ENCODE results near the gene APOBEC2.

Gene APOBEC2

DNA sequence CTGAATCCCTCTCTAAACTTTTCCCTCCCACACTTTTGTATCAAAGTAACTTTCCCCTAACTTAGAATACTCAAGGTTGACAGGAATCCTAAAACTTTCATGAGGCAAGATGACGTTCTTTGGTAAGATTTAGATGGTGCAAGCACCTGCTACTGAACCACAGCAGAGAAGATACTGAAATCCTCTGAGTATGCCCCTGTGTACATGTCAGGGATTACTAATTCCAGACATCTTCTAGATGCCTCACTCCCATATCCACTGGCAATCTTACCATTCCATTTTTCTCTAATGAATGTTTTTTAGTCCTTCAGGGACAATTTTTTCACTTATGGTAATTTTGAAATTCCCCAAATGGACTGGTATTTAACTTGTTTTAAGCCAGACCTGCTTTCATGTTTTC lies 9.1 kb downstream of the APOBEC2 start:
- DNase-seq, result no peak

- peak; percentile 19 for DNase-seq
These were observed 10.9 kb downstream of the APOBEC2 start for GRCh38 chr6:41063884-41064285.

GRCh38 chr6:41064841-41065240 lies 11.8 kb downstream of the APOBEC2 start:
- DNase-seq, result no peak

GRCh38 chr6:41065550-41066026 lies 12.6 kb downstream of the APOBEC2 start:
- no peak for DNase-seq

- DNase-seq, result peak; percentile 56
These were observed 13.9 kb downstream of the APOBEC2 start for GRCh38 chr6:41066867-41067304.

DNA sequence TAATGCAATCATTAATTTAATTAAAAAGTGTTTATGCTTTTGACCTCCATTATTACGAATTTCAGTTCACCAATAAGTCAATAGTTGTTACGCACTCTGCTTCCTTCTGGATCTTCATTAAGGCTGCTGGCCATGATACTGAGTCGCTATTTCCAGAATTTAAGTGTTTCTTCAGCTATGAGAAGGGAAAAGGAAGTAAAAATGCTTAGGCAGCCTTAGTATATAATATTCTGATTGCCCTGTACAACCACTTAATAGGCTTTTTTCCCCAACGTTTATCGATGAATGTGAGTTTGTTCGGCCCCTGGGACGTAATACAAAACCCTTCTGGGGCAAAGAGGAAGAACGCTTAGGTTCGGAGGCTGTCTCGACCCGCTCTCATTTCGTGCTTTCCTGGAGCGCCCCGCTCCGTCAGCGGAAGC lies 18.5 kb downstream of the APOBEC2 start:
- DNase-seq, result no peak

GRCh38 chr6:41071923-41072835 lies 19.2 kb downstream of the APOBEC2 start, which contains the start of gene OARD1:
Gene OARD1, minus strand, starts transcription at chr6:41072356. Its CDS starts 722 bp downstream, at chr6:41071634.
- DNase-seq, result peak; percentile 100

GRCh38 chr6:41072836-41073202 lies 19.8 kb downstream of the APOBEC2 start, which contains the start of gene NFYA:
Gene NFYA, plus strand, starts transcription at chr6:41072974. Its CDS starts 6,116 bp downstream, at chr6:41079090.
- peak; percentile 100 for DNase-seq

- DNase-seq, result peak; percentile 91
These were observed 20.4 kb downstream of the APOBEC2 start for GRCh38 chr6:41073203-41073967.

GRCh38 chr6:41073968-41074691 lies 21.1 kb downstream of the APOBEC2 start:
- DNase-seq, result no peak

DNA sequence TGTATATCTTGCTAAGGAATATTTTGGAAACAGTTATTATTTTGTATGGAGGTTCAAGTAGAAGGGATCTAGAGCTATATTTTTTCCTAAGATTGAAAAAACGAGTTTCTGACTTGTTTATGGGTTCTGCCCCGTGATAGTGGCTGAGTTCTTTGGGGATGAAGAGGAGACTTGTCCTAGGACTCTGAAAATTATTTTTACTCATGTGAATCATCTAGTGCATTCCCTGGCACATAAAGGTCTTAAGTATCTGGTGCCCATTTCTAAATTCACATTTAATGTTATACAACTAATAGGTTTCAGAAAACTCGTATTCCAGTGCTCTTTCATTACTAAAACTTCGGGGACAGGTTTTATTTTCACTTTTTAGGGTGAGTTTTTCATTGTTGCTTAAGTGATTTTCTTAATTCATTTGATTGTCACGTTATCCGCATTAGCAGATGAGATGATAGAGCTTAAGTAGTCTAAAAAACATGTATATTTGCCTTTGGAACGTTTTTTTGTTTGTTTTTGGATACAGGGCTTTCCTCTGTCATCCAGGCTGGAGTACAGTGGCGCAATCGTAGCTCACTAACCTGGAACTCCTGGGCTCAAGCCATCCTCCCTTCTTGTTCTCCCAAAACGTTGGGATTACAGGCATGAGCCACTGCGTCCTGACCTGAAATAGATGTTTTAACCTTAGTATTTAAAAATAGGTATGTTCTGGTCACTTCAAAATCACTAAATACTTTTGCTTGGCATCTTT lies 21.9 kb downstream of the APOBEC2 start:
- DNase-seq, result no peak

- DNase-seq, result no peak
These were observed 22.9 kb downstream of the APOBEC2 start for GRCh38 chr6:41075651-41076626.

DNA sequence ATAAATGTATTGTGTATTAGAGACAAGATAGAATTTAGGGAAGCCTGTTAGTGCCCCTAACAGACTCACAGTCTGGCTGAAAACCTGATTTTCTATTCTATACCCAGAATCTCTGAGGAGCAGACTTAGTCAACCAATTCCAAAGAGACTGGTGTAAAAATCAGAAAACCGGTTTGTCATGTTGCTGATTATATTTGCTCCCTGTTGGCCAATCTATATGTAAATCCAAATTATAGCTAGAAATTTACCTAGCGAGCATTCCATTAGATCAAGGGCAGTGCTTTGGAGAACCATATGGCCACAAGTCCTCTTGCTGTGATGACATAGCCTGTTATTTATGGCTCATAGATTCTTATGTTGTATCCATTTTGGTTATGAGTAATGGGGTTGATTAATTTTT lies 24.5 kb downstream of the APOBEC2 start:
- no peak for DNase-seq

DNA sequence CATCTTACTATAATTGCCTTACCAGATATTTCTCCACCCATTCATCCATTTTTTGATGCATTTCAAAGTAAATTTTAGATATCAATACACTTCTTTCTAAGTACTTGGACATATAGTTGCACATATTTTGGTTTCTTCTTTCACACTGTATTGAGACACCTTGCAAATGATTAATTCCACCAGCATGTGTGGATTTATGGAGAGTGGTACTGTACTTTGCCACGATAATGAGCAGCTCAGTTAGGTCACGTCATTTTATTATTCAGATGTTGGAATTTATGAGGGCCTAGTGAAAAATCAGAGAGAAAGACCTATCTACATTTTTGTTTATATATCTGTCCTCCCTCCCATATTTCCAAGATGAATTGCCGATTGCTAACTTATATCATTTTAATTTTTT lies 25.1 kb downstream of the APOBEC2 start:
- no peak for DNase-seq

DNA sequence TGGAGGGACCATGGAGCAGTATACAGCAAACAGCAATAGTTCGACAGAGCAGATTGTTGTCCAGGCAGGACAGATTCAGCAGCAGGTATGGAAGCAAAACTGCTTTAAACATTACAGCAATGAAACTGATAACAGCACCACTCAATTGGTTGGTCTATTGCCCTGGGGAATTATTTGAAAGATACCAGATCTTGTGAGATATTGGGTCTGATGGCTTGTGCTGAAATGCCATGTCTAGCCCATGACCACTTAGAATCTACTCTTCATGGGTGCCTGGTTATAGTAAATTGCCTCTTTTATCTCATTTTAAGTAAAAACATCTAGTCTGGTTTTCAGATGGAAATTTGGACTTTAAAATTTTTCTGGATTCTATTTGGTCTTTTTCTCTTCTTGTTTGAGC lies 26.1 kb downstream of the APOBEC2 start:
- no peak for DNase-seq

DNA sequence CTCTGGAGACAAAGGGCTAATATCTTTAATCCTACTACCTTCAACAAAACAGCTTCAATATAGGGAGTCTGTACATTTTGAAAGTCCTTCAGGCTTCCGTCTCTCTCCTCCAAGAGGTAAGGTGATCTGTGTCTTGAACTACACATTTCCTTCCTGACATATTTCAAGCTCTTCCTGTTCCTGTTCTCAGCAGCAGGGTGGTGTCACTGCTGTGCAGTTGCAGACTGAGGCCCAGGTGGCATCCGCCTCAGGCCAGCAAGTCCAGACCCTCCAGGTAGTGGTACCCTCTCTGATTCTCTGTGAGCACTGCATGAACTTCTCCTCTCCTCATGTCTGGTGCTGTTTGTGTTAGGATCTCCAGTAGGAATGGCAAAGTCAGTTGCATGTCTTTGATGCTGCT lies 27.6 kb downstream of the APOBEC2 start:
- no peak for DNase-seq

GRCh38 chr6:41083072-41083471 lies 30.1 kb downstream of the APOBEC2 start:
- no peak for DNase-seq

DNA sequence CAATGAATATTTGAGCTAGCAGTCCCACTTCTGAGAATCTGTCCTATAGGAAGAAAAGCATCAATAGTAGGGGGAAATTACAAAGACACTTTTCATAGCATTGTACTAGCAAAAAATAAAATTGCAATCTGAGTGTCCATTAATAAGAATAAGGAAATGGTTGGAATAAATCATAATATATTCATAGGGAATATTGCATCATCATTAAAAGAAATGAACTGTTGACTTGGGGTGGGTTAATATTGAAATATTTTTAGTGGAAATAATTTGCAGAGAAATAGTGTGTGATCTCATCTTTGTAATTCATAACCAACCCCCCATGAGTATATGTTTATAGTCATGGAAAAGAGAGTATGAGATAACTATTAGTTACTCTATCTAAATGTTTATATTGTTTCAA lies 32.2 kb downstream of the APOBEC2 start:
- no peak for DNase-seq

DNA sequence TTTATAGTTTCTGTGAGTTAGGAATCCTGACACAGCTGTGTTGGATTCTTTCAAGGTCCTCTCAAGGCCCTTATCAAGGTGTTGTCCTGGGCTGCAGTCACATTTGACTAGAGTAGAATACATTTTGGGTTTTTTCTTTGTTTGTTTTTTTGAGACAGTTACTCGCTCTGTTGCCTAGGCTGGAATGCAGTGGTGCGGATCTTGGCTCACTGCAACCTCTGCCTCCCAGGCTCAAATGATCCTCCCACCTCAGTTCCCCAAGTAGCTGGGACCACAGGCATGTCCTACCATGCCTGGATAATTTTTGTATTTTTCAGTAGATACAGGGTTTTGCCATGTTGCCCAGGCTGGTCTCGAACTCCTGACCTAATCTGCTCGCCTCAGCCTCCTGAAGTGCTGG lies 35.4 kb downstream of the APOBEC2 start:
- DNase-seq, result no peak

GRCh38 chr6:41090841-41091761 lies 38.1 kb downstream of the APOBEC2 start:
- DNase-seq, result no peak
